GM18502 (cell line): ENCODE data around the gene EVL.

Source experiments
- ATAC-seq: cut with Tn5 transposase; IDR thresholded peaks from one replicate; pipeline ENCODE4 v1.9.1; 2021; ENCODE audit warnings: mild to moderate bottlenecking; ENCODE audit not compliant: unreplicated experiment, poor library complexity

The EVL gene

DNA sequence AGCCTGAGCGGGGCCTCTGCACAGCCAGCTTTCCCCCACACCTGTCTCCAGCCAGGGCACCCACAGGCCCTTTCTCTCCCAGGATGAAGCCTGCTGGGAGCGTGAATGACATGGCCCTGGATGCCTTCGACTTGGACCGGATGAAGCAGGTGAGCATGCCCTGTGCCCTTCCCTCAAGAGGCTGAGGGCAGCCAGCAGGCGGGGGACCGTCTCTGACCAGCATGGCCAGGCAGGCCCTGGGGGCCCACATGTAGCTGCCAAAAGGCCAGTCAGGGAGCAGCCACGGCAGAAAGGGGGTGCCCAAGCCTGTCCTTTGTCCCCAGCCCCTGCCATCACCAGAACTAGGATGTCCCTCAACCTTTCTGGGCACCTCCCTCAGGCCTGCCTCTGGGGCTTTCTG lies 75.9 kb downstream of the EVL start:
- no peak for ATAC-seq

GRCh38 chr14:100142073-100143040 lies 77.1 kb downstream of the EVL start:
- ATAC-seq = no peak

DNA sequence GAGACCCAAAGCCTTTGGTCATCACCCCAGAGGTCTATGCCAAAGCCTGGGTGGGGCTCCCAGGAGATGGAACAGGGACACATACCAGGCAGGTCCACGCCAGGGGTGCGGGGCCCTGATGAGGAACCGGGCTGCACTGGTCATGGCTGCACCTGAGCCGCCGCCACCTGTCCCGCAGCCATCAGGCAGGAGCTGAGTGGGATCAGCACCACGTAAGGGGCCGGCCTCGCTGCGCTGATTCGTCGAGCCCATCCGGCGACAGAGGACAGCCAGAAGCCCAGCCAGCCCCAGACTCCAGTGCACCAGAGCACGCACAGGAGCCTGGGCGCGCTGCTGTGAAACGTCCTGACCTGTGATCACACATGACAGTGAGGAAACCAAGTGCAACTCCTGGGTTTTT lies 78.3 kb downstream of the EVL start:
- no peak for ATAC-seq

- no peak for ATAC-seq
Observed at GRCh38 chr14:100143934-100144333, 78.7 kb downstream of the EVL start.

- no peak for ATAC-seq
Observed at GRCh38 chr14:100144645-100144995, 79.4 kb downstream of the EVL start.

DNA sequence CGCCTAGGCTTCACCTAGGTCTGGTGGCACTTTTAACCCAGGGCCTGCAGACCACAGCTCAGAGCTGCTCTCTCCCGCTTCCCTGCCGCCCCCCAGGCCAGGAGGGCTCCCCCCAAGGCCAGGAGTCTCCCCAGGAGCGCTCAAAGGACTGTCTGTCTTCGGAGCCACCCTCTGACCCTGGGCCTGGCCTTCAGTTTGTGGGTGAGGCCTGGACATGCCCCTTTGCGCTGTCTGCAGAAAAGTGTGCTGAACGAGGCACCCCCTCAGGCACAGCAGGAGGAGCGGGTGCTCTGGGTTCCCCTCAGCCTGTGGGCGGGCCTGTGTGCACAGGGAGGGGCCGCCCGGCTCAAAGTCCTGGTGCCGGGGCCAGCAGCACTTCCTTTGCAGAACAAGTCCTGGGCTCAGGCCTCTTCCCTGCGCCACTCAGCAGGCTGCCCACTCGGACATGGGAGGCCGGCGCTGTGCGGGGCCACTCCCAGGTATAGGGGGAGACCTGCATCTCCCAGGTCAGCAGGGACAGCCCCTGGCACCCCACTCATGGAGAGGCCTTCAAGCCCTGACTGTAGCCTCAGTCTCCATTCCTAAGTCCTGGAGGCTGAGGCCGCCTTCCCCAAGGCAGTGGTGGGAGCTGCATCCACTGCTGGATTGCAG lies 79.9 kb downstream of the EVL start:
- no peak for ATAC-seq

DNA sequence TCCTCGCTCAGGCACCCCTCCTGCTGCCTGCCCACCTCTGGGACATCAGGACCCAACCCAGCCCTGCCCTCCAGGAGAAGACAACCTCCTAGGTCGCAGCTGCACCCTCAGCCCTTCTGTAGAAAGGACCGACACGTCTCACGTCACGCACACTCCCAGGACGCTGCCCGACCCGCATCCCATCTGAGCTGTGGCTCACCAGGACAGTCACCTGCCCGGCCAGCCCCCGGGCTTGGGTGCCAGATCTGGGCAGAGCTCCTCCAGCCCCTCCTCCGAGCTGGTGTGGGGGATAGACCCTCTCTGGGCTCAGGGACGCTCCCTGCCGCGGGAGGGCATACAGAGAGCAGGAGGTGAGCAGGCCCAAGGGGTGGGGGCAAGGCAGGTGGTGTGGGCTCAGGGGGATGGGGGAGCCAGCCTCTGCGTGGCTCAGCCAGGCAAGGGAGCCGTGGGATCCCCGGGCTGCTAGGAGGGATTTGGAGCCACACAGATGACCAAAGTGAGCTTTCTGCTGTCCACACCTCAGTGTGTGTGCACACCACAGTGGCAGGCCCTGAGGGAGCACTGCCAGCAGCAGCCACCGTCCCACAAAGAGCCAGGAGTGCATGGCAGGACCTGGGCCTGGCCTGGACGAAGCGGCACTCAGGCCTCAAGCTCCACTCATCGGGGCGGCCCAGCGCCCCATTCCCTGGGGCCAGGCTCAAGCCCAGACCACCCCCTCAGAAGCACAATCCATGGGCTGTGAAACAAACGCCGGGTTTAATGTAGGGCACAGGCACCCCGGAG lies 80.7 kb downstream of the EVL start:
- ATAC-seq = no peak

DNA sequence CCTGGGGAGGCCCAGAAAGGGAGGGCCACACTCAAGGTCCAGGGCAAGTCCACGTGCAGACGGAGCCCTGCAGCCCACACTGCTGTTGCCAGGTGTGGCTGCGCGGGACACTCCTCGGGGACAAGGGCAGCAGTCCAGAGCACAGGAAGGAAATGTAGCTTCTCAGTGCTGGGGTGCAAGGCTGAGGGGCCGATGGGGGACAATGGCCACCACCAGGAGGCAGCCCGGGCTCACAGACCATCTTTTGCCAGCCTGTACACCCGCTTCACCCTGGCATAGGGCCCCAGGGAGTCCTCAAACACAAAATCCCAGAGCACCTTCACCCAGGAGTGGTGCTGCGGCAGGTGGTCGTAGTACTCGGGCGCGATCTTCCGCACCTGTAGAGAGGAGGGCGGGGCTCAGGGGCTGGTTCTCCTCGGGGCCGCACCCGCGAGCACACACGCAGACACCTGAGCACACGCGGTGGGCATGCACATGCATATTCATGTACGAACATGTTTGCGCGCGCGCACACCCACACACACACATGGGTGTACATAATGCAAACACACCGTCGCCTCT lies 81.4 kb downstream of the EVL start:
- ATAC-seq = no peak

DNA sequence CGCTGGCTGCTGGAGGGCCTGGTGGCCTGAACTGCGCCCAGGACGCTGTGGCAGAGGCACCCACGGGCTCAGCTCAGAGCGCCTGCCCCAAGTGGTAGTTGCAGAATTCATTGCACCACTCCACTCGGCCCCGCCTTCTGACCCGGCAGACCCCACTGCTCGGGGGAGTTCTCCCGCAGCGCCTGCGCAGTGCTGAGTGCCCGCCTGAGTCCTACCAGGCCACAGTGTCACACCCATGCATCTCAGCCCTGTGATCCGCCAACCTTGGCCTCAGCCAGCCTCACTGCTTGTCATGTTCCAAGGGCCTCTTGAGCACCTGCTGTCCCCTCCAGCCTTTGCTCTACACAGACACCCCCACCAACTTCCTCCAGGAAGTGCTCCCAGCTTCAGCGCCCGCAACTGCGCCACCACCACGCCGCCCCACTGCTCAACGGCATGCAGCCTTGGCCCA lies 82.0 kb downstream of the EVL start:
- no peak for ATAC-seq

- no peak for ATAC-seq
Observed at GRCh38 chr14:100147691-100148464, 82.7 kb downstream of the EVL start.

DNA sequence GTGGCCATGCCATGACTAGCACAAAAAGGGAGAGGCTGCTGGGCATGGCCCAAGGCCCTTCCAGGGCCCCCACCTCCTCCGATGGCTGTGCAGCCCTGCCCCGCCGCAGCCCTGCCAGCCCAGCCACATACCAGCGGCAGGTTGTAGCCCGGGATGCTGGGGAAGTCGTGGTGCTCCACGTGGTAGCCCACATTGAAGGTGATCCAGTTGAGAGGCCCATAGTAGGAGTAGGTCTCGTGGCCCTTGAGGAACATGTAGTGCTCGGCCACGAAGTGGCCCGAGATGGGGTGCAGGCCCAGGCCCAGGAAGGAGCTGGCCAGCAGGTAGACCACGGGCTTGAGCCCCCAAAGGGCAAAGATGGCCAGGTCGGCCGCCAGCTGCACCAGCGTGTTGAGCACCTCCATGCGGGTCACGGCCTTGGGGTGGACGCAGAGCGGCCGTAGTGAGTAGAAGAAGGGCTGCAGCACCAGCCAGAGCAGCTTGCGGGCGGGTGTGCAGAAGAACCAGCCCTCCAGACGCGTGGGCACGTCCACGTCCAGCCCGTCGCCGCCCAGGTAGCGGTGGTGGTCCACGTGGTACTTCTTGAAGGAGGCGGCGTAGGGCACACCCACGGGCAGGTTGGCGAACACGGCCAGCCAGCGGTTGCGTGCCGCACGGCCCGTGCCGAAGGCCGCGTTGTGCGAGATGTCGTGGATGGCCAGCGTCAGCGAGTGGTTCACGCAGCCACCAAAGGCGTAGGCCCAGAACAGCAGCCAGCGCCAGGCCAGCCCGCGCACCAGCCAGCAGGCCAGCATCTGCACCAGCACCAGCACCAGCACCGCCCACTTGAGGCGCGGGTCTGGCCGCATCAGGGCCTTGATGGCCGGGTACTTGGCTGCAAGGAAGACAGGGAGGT lies 83.9 kb downstream of the EVL start:
- ATAC-seq = no peak

- no peak for ATAC-seq
Observed at GRCh38 chr14:100149851-100150611, 84.8 kb downstream of the EVL start.

DNA sequence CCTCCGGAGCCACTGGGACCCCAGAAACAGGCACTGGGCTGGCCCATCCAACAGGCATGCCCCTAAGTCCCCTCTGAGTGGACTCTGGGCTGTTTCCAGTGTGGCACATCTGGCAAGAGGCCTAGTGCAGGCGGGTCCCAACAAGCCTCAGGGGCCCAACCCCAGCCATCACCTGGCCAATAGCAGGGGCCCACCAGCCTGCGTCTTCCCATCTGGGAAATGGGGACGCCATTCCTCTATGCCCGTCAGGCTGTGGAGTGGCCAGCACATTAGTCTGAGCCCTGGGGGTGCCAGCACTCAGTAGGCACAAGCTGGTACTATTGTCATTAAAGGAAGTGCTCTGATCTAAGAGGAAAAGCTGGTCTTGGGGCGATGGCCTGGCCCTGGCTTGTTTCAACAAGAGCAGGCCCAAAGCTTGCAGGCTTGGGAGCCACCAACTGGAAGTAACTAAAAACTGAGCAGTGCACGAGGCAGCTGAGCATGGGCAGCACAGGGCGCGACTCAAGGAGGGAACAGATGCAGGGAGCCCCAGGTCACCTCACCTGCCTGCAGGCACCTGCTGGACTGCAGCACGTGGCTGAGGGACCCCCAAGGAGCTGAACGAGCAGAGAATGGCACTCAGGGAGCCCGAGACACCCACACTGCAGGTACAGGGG lies 85.8 kb downstream of the EVL start:
- no peak for ATAC-seq

DNA sequence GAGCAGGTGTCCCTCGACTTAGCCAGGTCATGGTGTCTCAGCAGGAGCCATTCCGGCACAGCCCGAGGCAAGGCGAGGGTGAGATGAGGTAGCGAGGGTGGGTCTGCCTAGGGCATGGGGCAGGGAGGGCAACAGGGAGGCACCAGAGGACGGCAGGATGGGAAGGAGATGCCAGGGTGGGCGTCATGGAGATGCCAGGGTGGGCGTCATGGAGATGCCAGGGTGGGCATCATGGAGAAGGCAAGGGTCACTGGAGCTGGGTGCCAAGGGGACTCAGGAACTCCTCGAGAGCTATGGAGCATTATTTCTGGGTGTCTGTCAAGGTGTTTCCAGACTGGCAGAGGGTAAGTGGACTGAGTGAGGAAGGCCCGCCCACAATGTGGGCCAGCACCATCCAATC lies 86.9 kb downstream of the EVL start:
- no peak for ATAC-seq

- no peak for ATAC-seq
Observed at GRCh38 chr14:100153560-100153959, 88.3 kb downstream of the EVL start.

DNA sequence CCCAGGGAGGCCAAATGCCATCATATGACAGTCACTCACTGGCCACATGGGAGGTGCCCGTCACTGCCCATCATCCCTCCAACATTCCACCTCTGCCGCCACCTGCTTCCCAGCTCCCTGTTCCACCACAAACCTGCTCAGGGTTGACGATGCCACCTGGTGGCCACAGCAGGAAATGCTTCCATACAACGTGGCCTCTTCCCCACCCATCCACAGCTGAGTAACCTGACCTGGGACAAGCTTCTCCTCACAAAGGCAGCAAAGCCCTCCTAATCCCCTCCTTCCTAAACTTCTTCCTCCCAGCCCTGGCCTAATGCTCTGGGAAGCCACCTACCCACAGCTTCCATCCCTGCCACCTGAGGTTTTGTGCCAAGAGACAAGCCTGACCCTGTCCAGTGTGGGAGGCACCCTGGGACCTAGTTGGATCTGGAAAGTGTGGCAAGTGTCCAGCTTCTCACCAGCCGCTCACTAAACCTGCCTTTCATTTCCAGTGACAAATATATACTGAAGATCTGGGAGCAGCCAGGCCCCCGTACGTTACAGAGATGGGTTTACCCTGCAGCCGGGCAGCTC lies 89.9 kb downstream of the EVL start:
- ATAC-seq = no peak
